Caco-2 (cell line): ENCODE measurements around the gene TANK. TPM values are rescaled to one million over a fixed set of nuclear protein-coding genes. Genes with fewer than 3 reads are reported as not detected.
"Not testable (repeated sequence)": the region's sequence is repeated elsewhere in the genome, so short reads cannot be mapped to it uniquely, and the experiment has no call there.

ENCODE experiments used
- BruUV-seq: library from RNA; stranded (reverse); fragments of 400-500 nt; replicated peaks from 2 replicates; lab custom pipeline; 2021; lab: Mats Ljungman, UMichigan
- CTCF ChIA-PET: fragments of 300-600 bp; sonication (Branson Sonifier 250); formaldehyde crosslinking; loops from one replicate; lab custom pipeline; 2022; ENCODE audit warnings: antibody characterized with exemption; lab: Charles Lee
- POLR2A ChIA-PET: fragments of 300-600 bp; sonication (Branson Sonifier 250); formaldehyde crosslinking; loops from one replicate; lab custom pipeline; 2022; ENCODE audit warnings: antibody characterized with exemption; lab: Charles Lee
- DNase-seq, 2 experiments: peaks; one replicate each; pipeline versions ENCODE4 v3.0.0 to v3.0.0-alpha.2; 2020 to 2022
- H3K27me3 ChIP-seq: replicated peaks from 2 replicates; pipeline ENCODE4 v1.6.0; 2011; ENCODE audit warnings: low read length; ENCODE audit not compliant: control insufficient read depth, insufficient read depth
- H3K36me3 ChIP-seq: 2 replicates; pipeline ENCODE4 v1.5.1; 2011; ENCODE audit warnings: low read length; ENCODE audit not compliant: control insufficient read depth, insufficient read depth
- H3K4me1 ChIP-seq: fragments of 250-450 bp; sonication (Bioruptor Pico); 2 replicates; pipeline ENCODE4 v1.5.1; 2020; ENCODE audit warnings: mild to moderate bottlenecking
- H3K4me3 ChIP-seq: 2 replicates; pipeline ENCODE4 v1.5.1; 2011; ENCODE audit warnings: low read depth, mild to moderate bottlenecking, control low read depth, low read length
- H3K9me3 ChIP-seq: fragments of 250-450 bp; sonication (Bioruptor Pico); 2 replicates; pipeline ENCODE4 v1.5.1; 2020; ENCODE audit warnings: mild to moderate bottlenecking, moderate library complexity
- H3K27ac Mint-ChIP-seq: one replicate; pipeline ENCODE4 v1.8.0; 2022; ENCODE audit warnings: mixed read lengths; ENCODE audit not compliant: unreplicated experiment
- H3K27me3 Mint-ChIP-seq: one replicate; pipeline ENCODE4 v1.8.0; 2022; ENCODE audit warnings: mixed read lengths; ENCODE audit not compliant: insufficient read depth, unreplicated experiment
- H3K36me3 Mint-ChIP-seq: one replicate; pipeline ENCODE4 v1.8.0; 2022; ENCODE audit warnings: mild to moderate bottlenecking, mixed read lengths; ENCODE audit not compliant: insufficient read depth, unreplicated experiment
- H3K4me1 Mint-ChIP-seq: one replicate; pipeline ENCODE4 v1.8.0; 2022; ENCODE audit warnings: low read depth, mixed read lengths; ENCODE audit not compliant: unreplicated experiment
- H3K4me3 Mint-ChIP-seq: one replicate; pipeline ENCODE4 v1.8.0; 2022; ENCODE audit warnings: mild to moderate bottlenecking, moderate library complexity, mixed read lengths; ENCODE audit not compliant: unreplicated experiment
- H3K9me3 Mint-ChIP-seq: one replicate; pipeline ENCODE4 v1.8.0; 2022; ENCODE audit warnings: mixed read lengths; ENCODE audit not compliant: unreplicated experiment
- intact Hi-C: fragments of 100-400 bp; cut with micrococcal nuclease; formaldehyde crosslinking; loops from one replicate; pipeline ENCODE4 v1.10.0; 2022; ENCODE audit not compliant: unreplicated experiment
- total RNA-seq: library from RNA; stranded (reverse); gene quantifications from 2 replicates; pipeline ENCODE4 v1.2.3, GENCODE V29; 2022
- TF ChIP-seq, protein P1 (sequence below), 2 experiments: fragments of 200-600 bp in 1 of 2; IDR thresholded peaks; 1 replicate in 1 of 2; 2 replicates in 1 of 2; pipeline versions ENCODE4 v1.5.1 to v1.8.0; 2011 to 2022; ENCODE audit warnings: antibody characterized with exemption in 1 of 2, control low read depth in 1 of 2, inconsistent platforms in 1 of 2, low read depth in 1 of 2, low read length in 1 of 2, mild to moderate bottlenecking in 1 of 2, moderate library complexity in 1 of 2; ENCODE audit not compliant: insufficient read depth in 1 of 2, severe bottlenecking in 1 of 2, unreplicated experiment in 1 of 2

The TANK gene
- total RNA-seq, 1 experiment from 2014 or later = 56.0 TPM

DNA sequence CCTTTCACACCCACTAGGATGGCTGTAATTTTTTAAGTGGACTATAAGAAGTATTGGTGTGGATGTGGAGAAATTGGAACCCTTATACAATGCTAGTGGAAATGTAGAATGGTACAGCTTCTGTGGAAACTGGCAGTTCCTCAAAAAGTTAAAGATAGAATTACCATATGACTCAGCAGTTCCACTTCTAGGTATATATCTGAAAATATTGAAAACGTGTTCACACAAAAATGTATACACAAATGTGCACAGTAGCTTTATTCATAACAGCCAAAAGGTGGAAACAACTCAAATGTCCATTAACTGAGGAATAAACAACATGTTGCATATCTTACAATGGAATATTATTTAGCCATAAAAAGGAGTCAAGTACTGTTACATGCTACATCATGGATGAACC, 17.7 kb downstream of the TANK start:
- Mint-ChIP-seq H3K9me3 (no peaks in the 10 kb centered on the region), H3K4me1 (peaks cover 2% of the 10 kb centered on the region), H3K36me3 (peaks cover 39% of the 10 kb centered on the region), H3K27me3 (no peaks in the 10 kb centered on the region), H3K4me3 (no peak overlapping the region), H3K27ac (no peak overlapping the region)
- H3K4me3 ChIP-seq = no peak overlapping the region
- peaks cover 2% of the 10 kb centered on the region; the same call in 1 of the 2 replicates for H3K36me3 ChIP-seq
- no peak for DNase-seq
- intact Hi-C loops = no loop called here
- TF ChIP-seq, protein P1, sequence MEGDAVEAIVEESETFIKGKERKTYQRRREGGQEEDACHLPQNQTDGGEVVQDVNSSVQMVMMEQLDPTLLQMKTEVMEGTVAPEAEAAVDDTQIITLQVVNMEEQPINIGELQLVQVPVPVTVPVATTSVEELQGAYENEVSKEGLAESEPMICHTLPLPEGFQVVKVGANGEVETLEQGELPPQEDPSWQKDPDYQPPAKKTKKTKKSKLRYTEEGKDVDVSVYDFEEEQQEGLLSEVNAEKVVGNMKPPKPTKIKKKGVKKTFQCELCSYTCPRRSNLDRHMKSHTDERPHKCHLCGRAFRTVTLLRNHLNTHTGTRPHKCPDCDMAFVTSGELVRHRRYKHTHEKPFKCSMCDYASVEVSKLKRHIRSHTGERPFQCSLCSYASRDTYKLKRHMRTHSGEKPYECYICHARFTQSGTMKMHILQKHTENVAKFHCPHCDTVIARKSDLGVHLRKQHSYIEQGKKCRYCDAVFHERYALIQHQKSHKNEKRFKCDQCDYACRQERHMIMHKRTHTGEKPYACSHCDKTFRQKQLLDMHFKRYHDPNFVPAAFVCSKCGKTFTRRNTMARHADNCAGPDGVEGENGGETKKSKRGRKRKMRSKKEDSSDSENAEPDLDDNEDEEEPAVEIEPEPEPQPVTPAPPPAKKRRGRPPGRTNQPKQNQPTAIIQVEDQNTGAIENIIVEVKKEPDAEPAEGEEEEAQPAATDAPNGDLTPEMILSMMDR (IDR thresholded peaks at IDR 0.05; ENCODE audit: insufficient read depth in 1 of 2, low read depth in 1 of 2, low read length in 1 of 2, severe bottlenecking in 1 of 2, unreplicated experiment in 1 of 2) = no peak
- no peaks in the 10 kb centered on the region for H3K9me3 ChIP-seq
- no peaks in the 10 kb centered on the region for H3K27me3 ChIP-seq
- no peaks in the 10 kb centered on the region for H3K4me1 ChIP-seq
- ChIA-PET CTCF (no interaction called here), POLR2A (no interaction called here)
- BruUV-seq = no TSS peak

DNA sequence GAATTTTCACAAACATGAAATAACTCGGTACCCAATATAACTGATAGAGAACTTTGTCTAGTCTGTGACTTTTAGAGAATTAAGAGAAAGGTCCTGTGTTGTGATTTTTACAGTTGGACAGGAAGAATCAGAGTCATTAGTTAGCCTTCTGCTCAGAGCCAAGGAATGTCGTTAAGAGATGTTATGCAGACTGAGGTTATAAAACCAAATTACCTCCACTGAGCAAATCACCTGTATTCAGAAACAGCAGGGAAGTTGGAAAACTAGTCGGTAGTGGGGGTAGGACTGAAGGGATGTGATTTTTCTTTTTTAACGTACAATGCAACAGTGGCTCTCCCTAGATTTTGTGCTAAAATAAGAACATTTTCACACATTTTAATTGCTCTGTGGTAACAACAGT, 18.5 kb downstream of the TANK start:
- POLR2A ChIA-PET = no interaction called here
- peaks cover 39% of the 10 kb centered on the region for H3K36me3 Mint-ChIP-seq

DNA sequence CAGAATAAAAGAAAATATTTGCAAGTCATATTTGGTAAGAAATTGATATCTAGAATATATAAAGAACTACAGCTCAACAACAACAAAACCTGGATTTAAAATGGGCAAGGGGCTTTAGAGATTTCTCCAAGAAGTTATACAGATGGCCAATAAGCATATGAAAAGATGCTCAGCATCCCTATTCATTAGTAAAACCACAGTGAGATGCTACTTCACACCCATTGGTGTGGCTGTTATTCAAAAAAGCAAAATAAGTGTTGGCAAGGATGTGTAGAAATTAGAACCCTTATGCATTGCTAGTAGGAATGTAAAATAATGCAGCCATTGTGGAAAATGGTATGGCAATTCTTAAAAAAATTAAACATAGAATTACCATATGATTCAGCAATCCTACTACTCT, 29.8 kb downstream of the TANK start:
- no TSS peak for BruUV-seq
- CTCF ChIA-PET = no interaction called here
- TF ChIP-seq, protein P1 (IDR thresholded peaks at IDR 0.05; ENCODE audit: insufficient read depth in 1 of 2, low read depth in 1 of 2, low read length in 1 of 2, severe bottlenecking in 1 of 2, unreplicated experiment in 1 of 2) = no peak
- Mint-ChIP-seq H3K4me3 (no peak overlapping the region), H3K27me3 (no peaks in the 10 kb centered on the region), H3K27ac (no peak overlapping the region), H3K9me3 (no peaks in the 10 kb centered on the region), H3K36me3 (peaks cover 18% of the 10 kb centered on the region), H3K4me1 (no peaks in the 10 kb centered on the region)
- Histone ChIP-seq H3K27me3 (no peaks in the 10 kb centered on the region), H3K4me3 (no peak overlapping the region), H3K4me1 (no peaks in the 10 kb centered on the region), H3K36me3 (no peaks in the 10 kb centered on the region), H3K9me3 (no peaks in the 10 kb centered on the region)
- no peak for DNase-seq
- intact Hi-C loops = no loop called here
- POLR2A ChIA-PET = no interaction called here

More for the DNA sequence above, 18.5 kb downstream of the TANK start:
- no peaks in the 10 kb centered on the region for H3K27me3 ChIP-seq
- no peak overlapping the region for H3K27ac Mint-ChIP-seq
- H3K4me3 Mint-ChIP-seq = no peak overlapping the region
- H3K27me3 Mint-ChIP-seq = no peaks in the 10 kb centered on the region
- CTCF ChIA-PET = no interaction called here
- no peaks in the 10 kb centered on the region for H3K9me3 Mint-ChIP-seq
- intact Hi-C loops = no loop called here
- H3K4me3 ChIP-seq = no peak overlapping the region
- no peak for DNase-seq
- no TSS peak for BruUV-seq
- H3K4me1 Mint-ChIP-seq = no peaks in the 10 kb centered on the region
- TF ChIP-seq, protein P1 (IDR thresholded peaks at IDR 0.05; ENCODE audit: insufficient read depth in 1 of 2, low read depth in 1 of 2, low read length in 1 of 2, severe bottlenecking in 1 of 2, unreplicated experiment in 1 of 2) = no peak
- no peaks in the 10 kb centered on the region for H3K4me1 ChIP-seq
- no peaks in the 10 kb centered on the region for H3K9me3 ChIP-seq
- peaks cover 2% of the 10 kb centered on the region; the same call in 1 of the 2 replicates for H3K36me3 ChIP-seq

DNA sequence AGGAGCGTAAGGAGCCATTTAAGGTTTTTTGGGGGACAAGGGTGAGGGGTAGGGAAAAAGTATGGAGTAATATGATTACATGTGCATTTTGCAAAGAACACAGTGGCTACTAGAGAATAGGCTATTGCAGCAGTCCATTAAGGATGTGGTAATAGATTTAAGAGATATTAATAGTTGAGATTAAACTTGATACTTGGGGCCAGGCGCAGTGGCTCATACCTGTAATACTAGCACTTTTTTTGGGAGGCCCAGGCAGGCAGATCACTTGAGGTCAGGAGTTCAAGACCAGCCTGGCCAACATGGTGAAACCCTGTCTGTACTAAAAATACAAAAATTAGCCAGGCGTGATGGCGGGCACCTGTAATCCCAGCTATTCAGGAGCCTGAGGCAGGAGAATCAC, 35.4 kb downstream of the TANK start:
- H3K4me1 Mint-ChIP-seq, BruUV-seq, H3K4me3 Mint-ChIP-seq, H3K36me3 ChIP-seq, CTCF ChIA-PET, H3K9me3 ChIP-seq, H3K27ac Mint-ChIP-seq, intact Hi-C loops, H3K27me3 Mint-ChIP-seq, H3K4me3 ChIP-seq, POLR2A ChIA-PET, H3K9me3 Mint-ChIP-seq, DNase-seq, H3K4me1 ChIP-seq, H3K27me3 ChIP-seq, H3K36me3 Mint-ChIP-seq: not testable (repeated sequence)
